Cardiac fibroblast (primary cell): ENCODE measurements around the gene CLDN15.
A peak's percentile ranks its signal among the peaks of the same experiment; 100 is the strongest.

Source experiments
- DNase-seq, 2 donors: peaks; one replicate each; pipeline versions ENCODE4 v3.0.0 to v3.0.0-alpha.2; 2010; ENCODE audit warnings: low read depth in 2 of 2
- H3K4me3 ChIP-seq, 2 donors: replicated peaks in 1 of 2; 1 replicate in 1 of 2; 2 replicates in 1 of 2; pipeline ENCODE4 v1.5.1; 2011; ENCODE audit warnings: low read depth in 2 of 2, low read length in 2 of 2, mild to moderate bottlenecking in 2 of 2, moderate library complexity in 1 of 2
- TF ChIP-seq, protein P1 (sequence below): IDR thresholded peaks from one replicate; pipeline ENCODE4 v1.5.1; 2011; ENCODE audit warnings: low read depth, mild to moderate bottlenecking, low read length, inconsistent platforms

The CLDN15 gene

DNA sequence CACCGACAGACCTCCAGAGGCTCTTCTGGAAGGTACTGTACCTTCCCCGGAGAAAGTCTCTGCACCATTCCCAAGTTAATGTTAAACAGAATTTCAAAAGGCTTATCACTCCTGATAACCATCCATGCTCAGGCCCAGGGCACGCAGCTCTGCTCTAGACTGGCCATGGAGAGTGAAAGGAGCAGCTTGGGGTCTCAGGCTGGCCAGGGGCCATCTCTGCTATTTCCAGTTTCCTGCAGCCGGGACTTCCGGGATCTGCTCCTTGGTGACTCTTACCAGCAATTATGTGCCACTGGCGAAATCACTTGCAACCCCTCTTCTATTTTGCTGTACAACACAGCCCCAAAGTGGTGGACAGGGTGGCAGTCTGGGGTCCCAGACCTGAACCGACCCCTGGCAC lies 6.0 kb downstream of the CLDN15 start:
- peak in 1 of 2 donors; percentile 20 for DNase-seq
- no peak overlapping the region for H3K4me3 ChIP-seq
- TF ChIP-seq, protein P1, sequence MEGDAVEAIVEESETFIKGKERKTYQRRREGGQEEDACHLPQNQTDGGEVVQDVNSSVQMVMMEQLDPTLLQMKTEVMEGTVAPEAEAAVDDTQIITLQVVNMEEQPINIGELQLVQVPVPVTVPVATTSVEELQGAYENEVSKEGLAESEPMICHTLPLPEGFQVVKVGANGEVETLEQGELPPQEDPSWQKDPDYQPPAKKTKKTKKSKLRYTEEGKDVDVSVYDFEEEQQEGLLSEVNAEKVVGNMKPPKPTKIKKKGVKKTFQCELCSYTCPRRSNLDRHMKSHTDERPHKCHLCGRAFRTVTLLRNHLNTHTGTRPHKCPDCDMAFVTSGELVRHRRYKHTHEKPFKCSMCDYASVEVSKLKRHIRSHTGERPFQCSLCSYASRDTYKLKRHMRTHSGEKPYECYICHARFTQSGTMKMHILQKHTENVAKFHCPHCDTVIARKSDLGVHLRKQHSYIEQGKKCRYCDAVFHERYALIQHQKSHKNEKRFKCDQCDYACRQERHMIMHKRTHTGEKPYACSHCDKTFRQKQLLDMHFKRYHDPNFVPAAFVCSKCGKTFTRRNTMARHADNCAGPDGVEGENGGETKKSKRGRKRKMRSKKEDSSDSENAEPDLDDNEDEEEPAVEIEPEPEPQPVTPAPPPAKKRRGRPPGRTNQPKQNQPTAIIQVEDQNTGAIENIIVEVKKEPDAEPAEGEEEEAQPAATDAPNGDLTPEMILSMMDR: no peak

DNA sequence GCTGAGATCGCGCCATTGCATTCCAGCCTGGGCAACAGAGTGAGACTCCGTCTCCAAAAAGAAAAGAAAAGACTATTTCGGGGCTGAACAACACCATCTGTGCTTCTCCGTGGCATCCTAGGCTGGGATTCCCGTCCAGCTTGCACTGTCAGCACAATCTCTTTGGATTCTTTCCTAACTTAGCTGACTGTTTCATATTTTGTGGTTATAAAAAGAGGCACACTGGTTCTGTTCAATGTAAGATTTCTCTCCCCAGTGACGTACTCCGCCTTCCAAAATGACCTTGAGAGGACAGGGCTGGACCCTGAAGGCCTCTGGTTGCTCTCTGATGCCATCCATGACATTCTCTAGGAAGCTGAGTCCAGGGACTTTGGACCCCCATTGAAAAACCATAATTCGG lies 10.9 kb downstream of the CLDN15 start:
- TF ChIP-seq, protein P1: no peak
- no peak for DNase-seq
- no peak overlapping the region for H3K4me3 ChIP-seq

DNA sequence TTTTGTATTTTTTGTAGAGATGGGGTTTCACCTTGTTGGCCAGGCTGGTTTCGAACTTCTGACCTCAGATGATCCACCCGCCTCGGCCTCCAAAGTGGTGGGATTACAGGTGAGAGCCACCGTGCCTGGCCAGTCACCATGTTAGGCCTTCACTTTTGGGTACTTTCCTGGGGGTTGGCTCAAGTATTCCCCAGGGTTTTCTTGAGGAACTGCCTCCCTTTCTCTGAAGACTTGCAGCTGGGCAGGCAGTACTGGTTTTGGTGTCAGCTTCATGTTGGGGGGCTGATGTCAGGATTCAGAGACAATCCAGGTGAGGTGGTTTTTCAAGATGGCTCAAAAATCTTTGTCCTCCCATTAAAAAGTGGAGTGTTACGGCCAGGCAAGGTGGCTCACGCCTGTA lies 12.0 kb downstream of the CLDN15 start:
- H3K4me3 ChIP-seq: no peak overlapping the region
- TF ChIP-seq, protein P1: no peak
- no peak for DNase-seq

DNA sequence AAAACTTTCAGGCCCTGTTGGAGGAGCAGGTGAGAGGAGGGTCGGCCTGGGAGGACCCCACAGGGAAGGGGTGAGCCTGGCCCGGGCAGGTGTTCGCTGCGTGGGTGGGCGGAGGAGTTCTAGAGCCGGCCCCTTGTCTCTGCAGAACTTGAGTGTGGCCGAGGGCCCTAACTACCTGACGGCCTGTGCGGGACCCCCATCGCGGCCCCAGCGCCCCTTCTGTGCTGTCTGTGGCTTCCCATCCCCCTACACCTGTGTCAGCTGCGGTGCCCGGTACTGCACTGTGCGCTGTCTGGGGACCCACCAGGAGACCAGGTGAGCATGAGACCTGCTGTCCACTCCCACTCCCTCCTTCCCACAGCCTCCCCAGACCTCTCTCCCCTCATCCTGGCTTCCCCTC lies 14.1 kb downstream of the CLDN15 start:
- TF ChIP-seq, protein P1: no peak
- H3K4me3 ChIP-seq: no peak overlapping the region
- DNase-seq: no peak

DNA sequence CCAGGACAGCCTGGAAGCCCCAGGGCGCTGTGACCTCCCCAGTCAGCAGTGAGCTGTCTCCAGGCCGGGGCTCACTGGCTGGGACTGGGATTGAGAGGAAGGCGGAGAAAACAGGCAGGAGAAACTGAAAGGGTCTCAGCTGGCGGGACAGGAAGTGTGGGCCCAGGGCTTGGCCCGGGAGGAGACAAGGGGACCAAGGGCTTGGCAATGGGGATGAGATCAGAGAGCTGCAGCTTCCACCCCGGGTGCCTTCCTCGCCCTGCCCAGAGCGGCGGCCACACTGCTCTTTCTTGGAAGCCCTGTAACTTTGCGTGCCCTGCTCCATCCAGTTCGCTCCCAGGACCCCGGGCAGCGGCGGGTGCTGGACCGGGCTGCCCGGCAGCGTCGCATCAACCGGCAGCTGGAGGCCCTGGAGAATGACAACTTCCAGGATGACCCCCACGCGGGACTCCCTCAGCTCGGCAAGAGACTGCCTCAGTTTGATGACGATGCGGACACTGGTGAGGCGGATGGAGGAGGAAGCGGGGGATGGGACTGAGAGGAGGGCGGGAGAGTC lies 15.2 kb downstream of the CLDN15 start:
- TF ChIP-seq, protein P1: no peak

DNA sequence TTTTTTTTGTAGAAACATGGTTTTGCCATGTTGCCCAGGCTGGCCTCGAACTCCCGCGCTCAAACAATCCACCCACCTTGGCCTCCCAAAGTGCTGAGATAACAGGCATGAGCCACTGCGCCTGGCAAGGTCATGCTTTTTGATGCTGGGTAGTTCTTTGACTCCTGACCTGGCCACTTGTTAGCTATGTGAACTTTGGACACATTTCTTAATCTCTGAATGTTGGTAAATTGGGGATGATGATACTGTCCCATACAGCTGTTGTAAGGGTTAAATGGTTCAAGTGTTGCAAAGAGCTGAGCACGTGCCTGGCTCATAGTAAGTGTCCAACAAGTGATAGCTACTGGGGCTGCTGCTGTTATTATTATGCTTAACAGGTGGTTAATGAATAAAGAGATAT lies 17.3 kb downstream of the CLDN15 start:
- no peak overlapping the region for H3K4me3 ChIP-seq
- DNase-seq: no peak
- TF ChIP-seq, protein P1: no peak

More for the DNA sequence above, 15.2 kb downstream of the CLDN15 start:
- no peak overlapping the region for H3K4me3 ChIP-seq
- no peak for DNase-seq
